SK-N-SH (cell line): Measurements from ENCODE around the gene STKLD1. TPM values are rescaled to one million over a fixed set of nuclear protein-coding genes. Genes with fewer than 3 reads are reported as not detected.
A peak's percentile ranks its signal among the peaks of the same experiment; 100 is the strongest.

ENCODE experiments used
- CTCF ChIA-PET: fragments of 300-600, 350-600 bp; formaldehyde crosslinking; extraction: SDS; loops from one replicate; lab custom pipeline; 2021; lab: Yijun Ruan, JAX
- POLR2A ChIA-PET: fragments of 350-600 bp; sonication (Branson Sonifier 250); formaldehyde crosslinking; extraction: SDS; loops from one replicate; lab custom pipeline; 2020; ENCODE audit warnings: antibody characterized with exemption, inconsistent platforms; lab: Yijun Ruan, JAX
- DNase-seq: peaks from one replicate; pipeline ENCODE4 v3.0.0; 2012
- H2AFZ ChIP-seq: fragments of 200-600 bp; sonication (generic); 2 replicates; pipeline ENCODE4 v1.8.1; 2016; ENCODE audit warnings: antibody characterized with exemption, mild to moderate bottlenecking, low read depth
- H3F3A ChIP-seq: fragments of 200-600 bp; sonication (generic); replicated peaks from 2 replicates; pipeline ENCODE3; 2016; ENCODE audit warnings: antibody characterized with exemption, mild to moderate bottlenecking; ENCODE audit not compliant: insufficient read depth
- H3K27ac ChIP-seq, 2 experiments: fragments of 200-500 bp in 1 of 2; fragments of 200-600 bp in 1 of 2; sonication (Bioruptor generic) in 1 of 2; sonication (generic), shearing (Covaris generic) in 1 of 2; 2 replicates each; pipeline versions ENCODE4 v1.5.1 to v1.6.1; 2014 to 2016; ENCODE audit warnings: low read depth in 2 of 2, inconsistent platforms in 1 of 2, low read length in 1 of 2, mild to moderate bottlenecking in 1 of 2, mixed read lengths in 1 of 2
- H3K27me3 ChIP-seq: fragments of 200-600 bp; sonication (generic), shearing (Covaris generic); 2 replicates; pipeline ENCODE4 v1.6.1; 2016; ENCODE audit warnings: mixed run types; ENCODE audit not compliant: insufficient read depth
- H3K36me3 ChIP-seq, 2 experiments: fragments of 200-500 bp in 1 of 2; fragments of 200-600 bp in 1 of 2; sonication (Bioruptor generic) in 1 of 2; sonication (generic) in 1 of 2; replicated peaks in 1 of 2; 2 replicates each; pipeline versions ENCODE3 to v1.5.1; 2014 to 2016; ENCODE audit warnings: low read length in 1 of 2, mild to moderate bottlenecking in 1 of 2; ENCODE audit not compliant: insufficient read depth in 2 of 2, control insufficient read depth in 1 of 2
- H3K4me1 ChIP-seq, 2 experiments: fragments of 200-500 bp in 1 of 2; fragments of 200-600 bp in 1 of 2; sonication (Bioruptor generic) in 1 of 2; sonication (generic), shearing (Covaris generic) in 1 of 2; 2 replicates each; pipeline versions ENCODE4 v1.5.1 to v1.6.1; 2014 to 2016; ENCODE audit warnings: low read depth in 1 of 2, low read length in 1 of 2, mixed run types in 1 of 2; ENCODE audit not compliant: insufficient read depth in 2 of 2, control insufficient read depth in 1 of 2
- H3K4me2 ChIP-seq: fragments of 200-600 bp; sonication (generic), shearing (Covaris generic); 2 replicates; pipeline ENCODE4 v1.6.1; 2017; ENCODE audit warnings: mixed run types
- H3K4me3 ChIP-seq, 2 experiments: fragments of 200-500 bp in 1 of 2; fragments of 200-600 bp in 1 of 2; sonication (Bioruptor generic) in 1 of 2; sonication (generic), shearing (Covaris generic) in 1 of 2; 2 replicates each; pipeline versions ENCODE4 v1.5.1 to v1.8.1; 2014 to 2016; ENCODE audit warnings: low read depth in 2 of 2, inconsistent platforms in 1 of 2, low read length in 1 of 2, mild to moderate bottlenecking in 1 of 2, mixed read lengths in 1 of 2, moderate library complexity in 1 of 2
- H3K79me2 ChIP-seq: fragments of 200-600 bp; sonication (generic); 2 replicates; pipeline ENCODE4 v1.8.1; 2017; ENCODE audit warnings: mild to moderate bottlenecking; ENCODE audit not compliant: insufficient read depth
- H3K9ac ChIP-seq: fragments of 200-600 bp; sonication (generic); 2 replicates; pipeline ENCODE4 v1.6.1; 2017; ENCODE audit warnings: mixed run types
- H3K9me2 ChIP-seq: fragments of 200-600 bp; sonication (generic); 2 replicates; pipeline ENCODE4 v1.6.1; 2017; ENCODE audit warnings: mixed run types
- H3K9me3 ChIP-seq: fragments of 200-600 bp; sonication (generic); 2 replicates; pipeline ENCODE4 v1.6.1; 2017; ENCODE audit warnings: mixed run types, mild to moderate bottlenecking, moderate library complexity
- H4K20me1 ChIP-seq: fragments of 200-600 bp; sonication (generic); 2 replicates; pipeline ENCODE4 v1.6.1; 2017; ENCODE audit warnings: mild to moderate bottlenecking, mixed run types; ENCODE audit not compliant: insufficient read depth
- FOSL2 ChIP-seq: IDR thresholded peaks from 2 replicates; pipeline ENCODE4 v1.4.0; 2012; ENCODE audit warnings: low read depth, mild to moderate bottlenecking, moderate library complexity, borderline replicate concordance
- GABPA ChIP-seq: IDR thresholded peaks from 2 replicates; pipeline ENCODE4 v1.4.0; 2012; ENCODE audit warnings: low read depth, mild to moderate bottlenecking
- MXI1 ChIP-seq: IDR thresholded peaks from 2 replicates; pipeline ENCODE4 v1.6.1; 2012; ENCODE audit warnings: mild to moderate bottlenecking, low read depth, low read length, improper control_type of control experiment
- NFIC ChIP-seq: IDR thresholded peaks from 2 replicates; pipeline ENCODE4 v1.4.0; 2012; ENCODE audit warnings: borderline replicate concordance
- RAD21 ChIP-seq: IDR thresholded peaks from 2 replicates; pipeline ENCODE4 v1.6.1; 2012; ENCODE audit warnings: mild to moderate bottlenecking, low read length
- RXRA ChIP-seq: IDR thresholded peaks from 2 replicates; pipeline ENCODE4 v1.4.0; 2012; ENCODE audit warnings: low read depth, mild to moderate bottlenecking, borderline replicate concordance
- SMC3 ChIP-seq: IDR thresholded peaks from 2 replicates; pipeline ENCODE4 v1.6.1; 2012; ENCODE audit warnings: low read depth, low read length, improper control_type of control experiment
- YY1 ChIP-seq: IDR thresholded peaks from 2 replicates; pipeline ENCODE4 v1.4.0; 2012; ENCODE audit warnings: low read depth, mild to moderate bottlenecking
- WGBS: methylation state at CpG from one replicate; pipeline ENCODE4 v1.1.6; 2017; ENCODE audit warnings: low lambda C conversion rate; 5-methylcytosine and 5-hydroxymethylcytosine counted together
- polyA plus RNA-seq, 3 experiments: library from polyadenylated mRNA; depleted of rRNA; stranded (reverse); fragments of >200 nt; gene quantifications; 2 replicates each; pipeline ENCODE4 v1.2.3, GENCODE V29; 2012
- TF ChIP-seq, protein P1 (sequence below): fragments of 150-350 bp; IDR thresholded peaks from 2 replicates; pipeline ENCODE4 v1.6.1; 2016; ENCODE audit warnings: mild to moderate bottlenecking, low read depth, low read length
- TF ChIP-seq, protein P2 (sequence below): IDR thresholded peaks from 2 replicates; pipeline ENCODE4 v1.4.0; 2012; ENCODE audit warnings: low read depth
- TF ChIP-seq, protein P3 (sequence below): fragments of 200-600 bp; sonication (generic); IDR thresholded peaks from 2 replicates; pipeline ENCODE4 v1.6.1; 2017; ENCODE audit warnings: antibody characterized with exemption, mild to moderate bottlenecking, moderate library complexity

The STKLD1 gene
- polyA plus RNA-seq, 1 of the 3 experiments (the other 2 are of a cell fraction) = 2.3 TPM

DNA sequence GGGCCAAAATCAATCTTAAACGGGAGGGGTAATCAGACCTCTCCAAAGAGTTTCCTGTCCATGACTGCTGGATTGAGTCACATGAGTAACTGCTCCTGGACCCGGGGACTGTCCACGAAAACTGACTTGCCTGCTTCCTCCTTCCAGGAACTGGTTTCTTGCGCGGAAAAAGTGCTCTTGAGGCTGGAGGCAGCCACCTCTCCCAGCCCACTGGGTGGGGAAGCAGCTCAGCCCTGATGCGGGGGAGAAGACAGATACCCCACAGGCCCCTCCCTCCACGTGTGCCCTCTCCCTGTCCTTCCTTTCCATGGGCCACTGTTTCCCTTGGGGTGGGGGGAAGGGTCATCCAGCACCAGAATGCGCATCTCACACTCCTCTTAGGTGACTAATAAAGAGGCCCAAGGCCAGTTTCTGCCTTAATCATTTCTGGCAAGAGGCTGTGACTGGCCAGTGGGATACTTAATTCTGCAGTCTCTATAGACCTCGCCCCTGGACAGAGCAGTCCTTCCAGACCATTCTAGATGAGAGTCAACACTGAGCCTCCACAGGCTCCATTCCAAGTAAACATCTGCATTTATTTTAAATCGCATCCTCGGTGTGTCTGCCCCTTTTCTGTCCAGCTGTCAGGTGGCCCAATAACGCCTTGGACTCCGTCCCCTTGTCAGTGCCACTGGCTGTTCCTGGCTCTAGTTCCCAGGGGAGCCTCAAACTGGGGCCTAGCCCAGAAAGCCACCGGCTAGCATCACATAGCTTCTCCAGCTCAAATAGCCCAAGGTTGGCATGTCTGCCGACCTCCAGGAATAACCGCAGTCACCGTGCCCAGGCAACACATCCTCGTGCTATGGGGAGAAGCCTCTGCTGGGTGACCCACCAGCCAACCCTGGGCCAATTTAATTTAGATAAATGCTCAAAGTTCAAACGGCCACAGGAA lies 29.6 kb downstream of the STKLD1 start (continued):
- TF ChIP-seq, protein P1, sequence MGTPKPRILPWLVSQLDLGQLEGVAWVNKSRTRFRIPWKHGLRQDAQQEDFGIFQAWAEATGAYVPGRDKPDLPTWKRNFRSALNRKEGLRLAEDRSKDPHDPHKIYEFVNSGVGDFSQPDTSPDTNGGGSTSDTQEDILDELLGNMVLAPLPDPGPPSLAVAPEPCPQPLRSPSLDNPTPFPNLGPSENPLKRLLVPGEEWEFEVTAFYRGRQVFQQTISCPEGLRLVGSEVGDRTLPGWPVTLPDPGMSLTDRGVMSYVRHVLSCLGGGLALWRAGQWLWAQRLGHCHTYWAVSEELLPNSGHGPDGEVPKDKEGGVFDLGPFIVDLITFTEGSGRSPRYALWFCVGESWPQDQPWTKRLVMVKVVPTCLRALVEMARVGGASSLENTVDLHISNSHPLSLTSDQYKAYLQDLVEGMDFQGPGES = no peak
- TF ChIP-seq, all 33 proteins: peak for 0

DNA sequence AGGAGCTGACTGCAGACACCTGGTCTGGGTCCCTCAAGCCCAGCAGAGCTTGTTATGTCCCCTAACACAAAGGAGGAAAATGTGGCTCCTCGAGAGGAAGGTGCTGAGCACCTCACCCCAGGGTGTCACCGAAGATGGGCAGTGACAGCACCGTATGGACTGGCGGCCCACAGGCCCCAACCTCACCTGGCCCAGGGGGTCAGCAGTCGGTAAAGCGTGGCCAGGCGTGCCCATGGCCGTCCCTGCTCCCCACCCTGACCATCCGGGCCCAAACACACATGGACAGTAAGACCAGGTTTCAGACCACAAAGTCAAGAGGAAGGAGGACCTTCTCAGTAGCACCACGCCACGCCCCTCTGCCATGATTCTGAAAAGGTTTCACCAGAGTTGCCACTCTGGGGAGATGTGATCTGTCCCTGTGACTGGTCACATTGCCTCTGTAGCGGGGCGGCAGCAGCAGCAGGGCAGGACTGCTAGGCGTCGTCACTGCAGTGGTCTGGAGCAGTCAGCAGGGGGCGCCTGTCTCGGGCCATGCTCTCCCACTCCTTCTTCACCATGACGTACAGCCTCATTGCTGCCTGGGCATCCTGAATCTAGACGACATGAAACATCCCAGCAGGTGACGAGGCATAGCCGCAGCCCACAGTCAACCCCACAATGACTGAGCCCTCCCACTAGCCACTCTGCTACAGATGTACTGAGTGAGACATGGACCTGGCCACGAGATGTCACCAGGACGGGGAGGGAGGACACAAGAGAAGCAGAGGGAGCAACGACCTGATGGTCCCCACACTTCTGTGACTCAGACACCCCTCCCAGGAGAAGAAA lies 30.5 kb downstream of the STKLD1 start:
- whole genome bisulfite sequencing = 93% methylated on average over 3 of the region's 24 CpGs
- TF ChIP-seq SMC3 (peak; percentile 87), RXRA (no peak), RAD21 (peak; percentile 72), FOSL2 (no peak), GABPA (no peak), YY1 (no peak), NFIC (no peak), MXI1 (peak; percentile 53; the same call in 1 of the 2 replicates)
- TF ChIP-seq, protein P2, sequence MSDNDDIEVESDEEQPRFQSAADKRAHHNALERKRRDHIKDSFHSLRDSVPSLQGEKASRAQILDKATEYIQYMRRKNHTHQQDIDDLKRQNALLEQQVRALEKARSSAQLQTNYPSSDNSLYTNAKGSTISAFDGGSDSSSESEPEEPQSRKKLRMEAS = peak; percentile 41; the same call in 1 of the 2 replicates
- TF ChIP-seq, protein P3, sequence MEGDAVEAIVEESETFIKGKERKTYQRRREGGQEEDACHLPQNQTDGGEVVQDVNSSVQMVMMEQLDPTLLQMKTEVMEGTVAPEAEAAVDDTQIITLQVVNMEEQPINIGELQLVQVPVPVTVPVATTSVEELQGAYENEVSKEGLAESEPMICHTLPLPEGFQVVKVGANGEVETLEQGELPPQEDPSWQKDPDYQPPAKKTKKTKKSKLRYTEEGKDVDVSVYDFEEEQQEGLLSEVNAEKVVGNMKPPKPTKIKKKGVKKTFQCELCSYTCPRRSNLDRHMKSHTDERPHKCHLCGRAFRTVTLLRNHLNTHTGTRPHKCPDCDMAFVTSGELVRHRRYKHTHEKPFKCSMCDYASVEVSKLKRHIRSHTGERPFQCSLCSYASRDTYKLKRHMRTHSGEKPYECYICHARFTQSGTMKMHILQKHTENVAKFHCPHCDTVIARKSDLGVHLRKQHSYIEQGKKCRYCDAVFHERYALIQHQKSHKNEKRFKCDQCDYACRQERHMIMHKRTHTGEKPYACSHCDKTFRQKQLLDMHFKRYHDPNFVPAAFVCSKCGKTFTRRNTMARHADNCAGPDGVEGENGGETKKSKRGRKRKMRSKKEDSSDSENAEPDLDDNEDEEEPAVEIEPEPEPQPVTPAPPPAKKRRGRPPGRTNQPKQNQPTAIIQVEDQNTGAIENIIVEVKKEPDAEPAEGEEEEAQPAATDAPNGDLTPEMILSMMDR = peak; percentile 89
- H3K36me3 ChIP-seq = peaks cover 29 to 49% of the 10 kb centered on the region in 2 experiments

More for the DNA sequence above, 30.5 kb downstream of the STKLD1 start:
- ChIA-PET POLR2A (no interaction called here), CTCF (interaction anchor here (0.6 to 3.0 kb wide), 7 partner anchors 10 to 210 kb away, joined by 3 to 23 read pairs (median 4); partner anchors contain the start of gene REXO4)
- no peaks in the 10 kb centered on the region for H3K27me3 ChIP-seq
- H3K27ac ChIP-seq = no peak overlapping the region
- H3K4me2 ChIP-seq = no peak overlapping the region
- no peaks in the 10 kb centered on the region for H4K20me1 ChIP-seq
- H3F3A ChIP-seq = peaks cover 4% of the 10 kb centered on the region
- no peaks in the 10 kb centered on the region for H3K79me2 ChIP-seq
- peak overlapping the region in 1 of 2 experiments; percentile 33; a peak in 1 of 4 replicates for H3K4me3 ChIP-seq
- peak; percentile 91 for DNase-seq
- no peak overlapping the region for H3K9ac ChIP-seq
- no peaks in the 10 kb centered on the region for H3K9me3 ChIP-seq
- H3K9me2 ChIP-seq = no peaks in the 10 kb centered on the region
- no peak overlapping the region for H2AFZ ChIP-seq
- H3K4me1 ChIP-seq = no peaks in the 10 kb centered on the region
